ENCODE results near the gene RHBDF2. TPM values are rescaled to one million over a fixed set of nuclear protein-coding genes. Genes with fewer than 3 reads are reported as not detected.

The RHBDF2 gene
- total RNA-seq, 4 donors from 2014 or later = 3.8 to 26.1 (median 8.4) TPM

DNA sequence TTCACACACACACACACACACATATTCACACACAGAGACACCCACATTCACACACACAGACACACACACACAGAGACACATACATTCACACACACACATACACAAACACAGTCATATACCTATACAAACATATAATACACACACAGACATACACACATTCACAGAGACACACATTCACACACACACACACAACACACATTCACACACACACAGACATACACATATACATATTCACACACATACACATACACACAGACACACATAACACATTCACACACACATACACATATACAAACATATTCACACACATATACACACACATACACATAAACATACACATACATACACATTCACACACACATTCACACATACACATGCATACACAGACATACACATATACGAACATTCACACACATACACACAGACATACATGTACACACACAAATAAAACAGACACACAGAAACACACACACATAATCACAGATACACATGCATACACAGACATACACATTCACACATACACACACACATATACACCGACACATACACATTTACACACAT lies 46.5 kb upstream of the RHBDF2 start:
- Histone ChIP-seq H3K27ac (no peak overlapping the region), H3K4me1 (peaks cover 0 to 3% of the 10 kb centered on the region in 2 donors), H3K4me3 (no peak overlapping the region), H3K27me3 (no peaks in the 10 kb centered on the region), H3K9me3 (no peaks in the 10 kb centered on the region), H3K36me3 (no peaks in the 10 kb centered on the region)
- TF ChIP-seq, protein P1, sequence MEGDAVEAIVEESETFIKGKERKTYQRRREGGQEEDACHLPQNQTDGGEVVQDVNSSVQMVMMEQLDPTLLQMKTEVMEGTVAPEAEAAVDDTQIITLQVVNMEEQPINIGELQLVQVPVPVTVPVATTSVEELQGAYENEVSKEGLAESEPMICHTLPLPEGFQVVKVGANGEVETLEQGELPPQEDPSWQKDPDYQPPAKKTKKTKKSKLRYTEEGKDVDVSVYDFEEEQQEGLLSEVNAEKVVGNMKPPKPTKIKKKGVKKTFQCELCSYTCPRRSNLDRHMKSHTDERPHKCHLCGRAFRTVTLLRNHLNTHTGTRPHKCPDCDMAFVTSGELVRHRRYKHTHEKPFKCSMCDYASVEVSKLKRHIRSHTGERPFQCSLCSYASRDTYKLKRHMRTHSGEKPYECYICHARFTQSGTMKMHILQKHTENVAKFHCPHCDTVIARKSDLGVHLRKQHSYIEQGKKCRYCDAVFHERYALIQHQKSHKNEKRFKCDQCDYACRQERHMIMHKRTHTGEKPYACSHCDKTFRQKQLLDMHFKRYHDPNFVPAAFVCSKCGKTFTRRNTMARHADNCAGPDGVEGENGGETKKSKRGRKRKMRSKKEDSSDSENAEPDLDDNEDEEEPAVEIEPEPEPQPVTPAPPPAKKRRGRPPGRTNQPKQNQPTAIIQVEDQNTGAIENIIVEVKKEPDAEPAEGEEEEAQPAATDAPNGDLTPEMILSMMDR (IDR thresholded peaks at IDR 0.05) = no peak
- no peak for TF ChIP-seq POLR2A (IDR thresholded peaks at IDR 0.05)
- intact Hi-C loops (cut with DNase I; ENCODE audit: low total_unique reads) = no loop called here
- no peak for DNase-seq

DNA sequence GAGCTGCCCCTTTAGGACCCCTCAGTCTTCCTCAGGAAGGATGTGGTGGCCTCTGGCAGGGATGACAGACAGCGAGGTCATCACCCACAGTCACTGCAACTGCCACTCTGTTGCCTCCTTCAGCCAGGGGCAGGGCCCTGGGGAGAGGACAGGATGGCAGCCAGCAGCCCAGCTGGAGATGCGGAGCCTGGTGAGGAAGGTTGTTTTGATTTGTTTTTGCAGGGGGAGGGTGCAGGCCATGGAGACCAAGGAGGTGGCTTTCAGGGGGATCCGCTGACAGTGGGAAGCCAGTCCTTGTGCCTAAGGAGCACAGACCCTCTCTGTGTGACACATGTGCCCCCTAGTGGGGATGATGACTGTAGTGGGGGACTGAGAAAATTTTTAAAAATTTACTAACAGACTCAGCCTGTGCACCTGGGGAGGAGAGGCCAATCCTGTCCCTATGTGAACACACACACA lies 46.0 kb upstream of the RHBDF2 start:
- no peaks in the 10 kb centered on the region for H3K27me3 ChIP-seq
- no peak for TF ChIP-seq POLR2A (IDR thresholded peaks at IDR 0.05)
- TF ChIP-seq, protein P1 (IDR thresholded peaks at IDR 0.05) = peak; percentile 70 to 78 (median 74)

DNA sequence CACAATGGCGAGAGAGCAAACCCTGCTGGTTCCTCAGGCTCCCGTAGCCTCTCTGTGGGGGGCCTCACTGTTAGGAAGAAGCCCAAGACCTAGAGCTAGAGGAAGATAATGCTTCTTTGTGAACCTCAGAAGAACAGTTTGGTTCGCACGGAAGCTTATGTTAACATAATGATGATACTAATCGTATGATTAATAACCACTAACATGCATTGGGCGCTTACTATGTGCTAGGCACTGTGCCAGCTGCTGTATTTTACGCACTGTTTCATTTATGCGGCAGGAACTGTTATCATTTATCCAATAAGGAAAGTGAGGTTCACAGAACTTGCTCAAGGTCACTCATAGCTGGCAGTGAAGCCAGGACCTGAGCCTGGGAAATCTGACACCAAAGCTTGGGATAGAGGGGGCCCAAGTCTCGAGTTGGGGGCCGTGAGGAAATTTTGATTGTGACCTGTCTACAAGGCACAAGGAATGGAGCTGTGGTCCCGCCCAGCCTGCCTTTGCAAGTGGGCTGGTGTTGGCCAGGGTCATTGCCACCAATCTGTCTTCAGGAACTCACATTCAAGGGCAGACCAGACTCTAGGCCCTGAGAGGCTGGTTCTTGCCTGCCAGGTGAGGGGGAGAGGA lies 45.4 kb upstream of the RHBDF2 start:
- Histone ChIP-seq H3K36me3 (no peaks in the 10 kb centered on the region), H3K27ac (peak overlapping the region in 1 of 2 donors; percentile 12), H3K9me3 (no peaks in the 10 kb centered on the region), H3K4me1 (peaks cover 0 to 3% of the 10 kb centered on the region in 2 donors), H3K27me3 (no peaks in the 10 kb centered on the region), H3K4me3 (no peak overlapping the region)
- DNase-seq = no peak
- TF ChIP-seq POLR2A (IDR thresholded peaks at IDR 0.05) = no peak
- TF ChIP-seq, protein P1 (IDR thresholded peaks at IDR 0.05) = no peak
- intact Hi-C loops (cut with DNase I; ENCODE audit: low total_unique reads) = no loop called here

More for the DNA sequence above, 46.0 kb upstream of the RHBDF2 start:
- intact Hi-C loops (cut with DNase I; ENCODE audit: low total_unique reads) = no loop called here
- Histone ChIP-seq H3K4me3 (no peak overlapping the region), H3K9me3 (no peaks in the 10 kb centered on the region), H3K4me1 (peaks cover 0 to 3% of the 10 kb centered on the region in 2 donors), H3K27ac (peak overlapping the region in 1 of 2 donors; percentile 12), H3K36me3 (no peaks in the 10 kb centered on the region)
- DNase-seq = peak; percentile 57 to 77

DNA sequence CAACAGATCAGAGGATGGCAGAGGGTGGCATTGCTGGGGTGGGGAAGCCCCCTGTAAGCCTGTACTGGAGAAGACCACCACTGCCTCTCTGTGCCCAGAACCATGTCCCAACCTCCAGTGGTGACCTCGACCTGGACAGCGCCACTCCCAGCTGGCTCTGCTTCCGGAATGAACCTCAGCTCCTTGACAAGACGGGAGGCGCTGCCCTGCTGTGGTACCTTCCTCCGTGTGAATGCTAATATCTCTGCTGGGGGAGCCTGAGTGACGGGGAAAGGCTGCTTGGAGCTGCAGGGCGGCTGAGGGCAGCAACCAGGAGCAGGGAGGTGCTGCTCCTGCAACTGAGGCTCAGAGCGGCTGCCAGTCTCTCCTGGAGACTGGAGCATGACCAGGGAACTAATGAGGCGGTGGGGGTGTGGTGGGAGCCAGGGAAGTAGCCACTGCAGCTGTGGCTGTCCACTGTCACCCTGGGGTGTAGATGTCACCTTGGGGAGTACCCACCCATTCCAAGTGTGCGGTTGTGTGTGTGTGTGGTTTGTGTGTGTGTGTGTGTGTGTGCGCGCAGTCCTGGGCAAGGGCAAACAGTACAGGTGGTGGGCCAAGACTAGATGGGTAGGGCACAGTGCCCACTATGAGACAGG lies 44.8 kb upstream of the RHBDF2 start:
- Histone ChIP-seq H3K36me3 (no peaks in the 10 kb centered on the region), H3K4me1 (peaks cover 0 to 3% of the 10 kb centered on the region in 2 donors), H3K9me3 (no peaks in the 10 kb centered on the region), H3K4me3 (no peak overlapping the region), H3K27ac (no peak overlapping the region), H3K27me3 (no peaks in the 10 kb centered on the region)
- no peak for TF ChIP-seq POLR2A (IDR thresholded peaks at IDR 0.05)
- TF ChIP-seq, protein P1 (IDR thresholded peaks at IDR 0.05) = no peak
- no peak for DNase-seq
- intact Hi-C loops (cut with DNase I; ENCODE audit: low total_unique reads) = no loop called here

All from uterus (tissue), 4 donors.